ENCODE results near the gene SDC1. TPM values are rescaled to one million over a fixed set of nuclear protein-coding genes. Genes with fewer than 3 reads are reported as not detected.
"Not testable (repeated sequence)": the region's sequence is repeated elsewhere in the genome, so short reads cannot be mapped to it uniquely, and the experiment has no call there.

SDC1 gene
- polyA plus RNA-seq, 1 experiment: 17.9 TPM

- Histone ChIP-seq H3K27me3 (ENCODE audit: control insufficient read depth, insufficient read depth, low read length) (no peaks in the 10 kb centered on the region), H3K27ac (ENCODE audit: low read depth, low read length) (no peak overlapping the region), H3K4me3 (ENCODE audit: low read depth, low read length) (no peak overlapping the region), H3K9me3 (ENCODE audit: control insufficient read depth, insufficient read depth, low read length) (no peaks in the 10 kb centered on the region)
- ChIA-PET POLR2A (no interaction called here), CTCF (no interaction called here)
- TF ChIP-seq CTCF (IDR thresholded peaks at IDR 0.05; ENCODE audit: low read depth, low read length): no peak
- no peak for DNase-seq (ENCODE audit: low read depth, low spot score)
Observed at GRCh38 chr2:20257411-20257810, 32.5 kb upstream of the SDC1 start.

- CTCF ChIA-PET: no interaction called here
- POLR2A ChIA-PET: no interaction called here
- no peak overlapping the region for H3K27ac ChIP-seq (ENCODE audit: low read depth, low read length)
- TF ChIP-seq CTCF (IDR thresholded peaks at IDR 0.05; ENCODE audit: low read depth, low read length): no peak
- no peaks in the 10 kb centered on the region for H3K9me3 ChIP-seq (ENCODE audit: control insufficient read depth, insufficient read depth, low read length)
- no peak for DNase-seq (ENCODE audit: low read depth, low spot score)
- no peaks in the 10 kb centered on the region for H3K27me3 ChIP-seq (ENCODE audit: control insufficient read depth, insufficient read depth, low read length)
- H3K4me3 ChIP-seq (ENCODE audit: low read depth, low read length): no peak overlapping the region
Observed at GRCh38 chr2:20254731-20255130, 29.8 kb upstream of the SDC1 start.

- Histone ChIP-seq H3K9me3 (ENCODE audit: control insufficient read depth, insufficient read depth, low read length) (no peaks in the 10 kb centered on the region), H3K4me3 (ENCODE audit: low read depth, low read length) (no peak overlapping the region), H3K27me3 (ENCODE audit: control insufficient read depth, insufficient read depth, low read length) (no peaks in the 10 kb centered on the region), H3K27ac (ENCODE audit: low read depth, low read length) (no peak overlapping the region)
- ChIA-PET POLR2A (no interaction called here), CTCF (interaction anchor here (0.7 to 1.3 kb wide), 3 partner anchors 41 to 234 kb away, joined by 3 read pairs; no protein-coding TSS in a partner anchor)
- no peak for TF ChIP-seq CTCF (IDR thresholded peaks at IDR 0.05; ENCODE audit: low read depth, low read length)
- DNase-seq (ENCODE audit: low read depth, low spot score): no peak
Observed at GRCh38 chr2:20250436-20250835, 25.5 kb upstream of the SDC1 start.

- H3K4me3 ChIP-seq (ENCODE audit: low read depth, low read length): no peak overlapping the region
- no peak for DNase-seq (ENCODE audit: low read depth, low spot score)
- H3K27me3 ChIP-seq (ENCODE audit: control insufficient read depth, insufficient read depth, low read length): no peaks in the 10 kb centered on the region
- no peak for TF ChIP-seq CTCF (IDR thresholded peaks at IDR 0.05; ENCODE audit: low read depth, low read length)
- no peak overlapping the region for H3K27ac ChIP-seq (ENCODE audit: low read depth, low read length)
- CTCF ChIA-PET: interaction anchor here (0.6 to 1.3 kb wide), 2 partner anchors 24 to 42 kb away, joined by 3 to 4 read pairs; no protein-coding TSS in a partner anchor
- H3K9me3 ChIP-seq (ENCODE audit: control insufficient read depth, insufficient read depth, low read length): no peaks in the 10 kb centered on the region
- POLR2A ChIA-PET: no interaction called here
Observed at GRCh38 chr2:20249170-20249569, 24.2 kb upstream of the SDC1 start.

DNA sequence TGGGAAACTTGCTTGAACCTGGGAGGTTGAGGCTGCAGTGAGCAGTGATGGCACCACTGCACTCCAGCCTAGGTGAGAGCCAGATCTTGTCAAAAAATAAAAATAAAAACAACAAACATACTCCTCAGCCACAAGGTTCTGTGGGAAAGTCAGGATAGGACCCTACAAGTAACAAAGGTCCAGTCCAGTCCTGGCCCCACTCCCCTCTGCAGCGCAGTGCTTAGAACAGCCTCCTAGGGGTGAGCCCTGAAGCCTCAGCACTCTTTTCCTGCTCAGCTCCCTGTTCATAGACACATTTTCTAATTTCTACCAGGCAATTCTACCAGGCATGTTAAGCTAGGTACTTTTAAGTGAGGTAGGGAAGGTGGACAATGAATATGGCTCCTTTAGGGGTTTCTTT, 22.2 kb upstream of the SDC1 start:
- ChIA-PET POLR2A (no interaction called here), CTCF (interaction anchor here (1.0 to 1.3 kb wide), 2 partner anchors 44 to 80 kb away, joined by 3 to 4 read pairs; no protein-coding TSS in a partner anchor)
- H3K4me3 ChIP-seq (ENCODE audit: low read depth, low read length): no peak overlapping the region
- no peak overlapping the region for H3K27ac ChIP-seq (ENCODE audit: low read depth, low read length)
- TF ChIP-seq CTCF (IDR thresholded peaks at IDR 0.05; ENCODE audit: low read depth, low read length): no peak
- DNase-seq (ENCODE audit: low read depth, low spot score): no peak
- no peaks in the 10 kb centered on the region; the same call in 1 of the 2 replicates for H3K9me3 ChIP-seq (ENCODE audit: control insufficient read depth, insufficient read depth, low read length)
- H3K27me3 ChIP-seq (ENCODE audit: control insufficient read depth, insufficient read depth, low read length): no peaks in the 10 kb centered on the region

DNA sequence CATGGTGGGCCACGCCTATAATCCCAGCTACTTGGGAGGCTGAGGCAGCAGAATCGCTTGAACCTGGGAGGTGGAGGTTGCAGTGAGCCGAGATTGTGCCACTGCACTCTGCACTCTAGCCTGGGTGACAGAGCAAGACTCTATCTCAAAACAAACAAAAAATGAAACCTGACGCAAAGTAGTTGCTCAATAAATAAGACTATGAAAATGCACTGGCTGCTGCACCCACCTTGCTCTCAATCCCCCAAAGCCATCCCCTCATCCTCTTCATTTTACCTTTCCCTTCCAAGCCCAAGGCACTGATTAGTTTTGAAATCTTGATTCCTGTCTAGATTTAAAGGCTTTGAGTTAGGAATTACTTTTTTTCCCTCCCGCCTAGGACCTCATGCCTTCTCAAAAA, 18.7 kb upstream of the SDC1 start:
- CTCF ChIA-PET: interaction anchor here (1.0 kb wide), 1 partner anchor 54 kb away, joined by 3 read pairs; no protein-coding TSS in a partner anchor
- POLR2A ChIA-PET; H3K27me3 ChIP-seq (ENCODE audit: control insufficient read depth, insufficient read depth, low read length); H3K4me3 ChIP-seq (ENCODE audit: low read depth, low read length); H3K9me3 ChIP-seq (ENCODE audit: control insufficient read depth, insufficient read depth, low read length); H3K27ac ChIP-seq (ENCODE audit: low read depth, low read length); DNase-seq (ENCODE audit: low read depth, low spot score): not testable (repeated sequence)
